Upper lobe of left lung (tissue), 4 donors: ENCODE data around the gene LAMP1.

Experiments used
- CTCF ChIP-seq, 6 experiments: fragments of 450-650 bp in 4 of 6; fragments of 200-600 bp in 2 of 6; sonication (generic) in 2 of 6; IDR thresholded peaks; one replicate each; pipeline ENCODE4 v1.5.1; 2016 to 2019; ENCODE audit warnings: antibody characterized with exemption in 6 of 6
- EP300 ChIP-seq, 4 donors: sonication (generic); formaldehyde crosslinking; IDR thresholded peaks; one replicate each; pipeline ENCODE4 v1.5.1; 2017; ENCODE audit warnings: antibody characterized with exemption in 4 of 4, control low read depth in 2 of 4
- POLR2AphosphoS5 ChIP-seq, 2 donors: sonication (generic); formaldehyde crosslinking; IDR thresholded peaks; one replicate each; pipeline ENCODE4 v1.5.1; 2017; ENCODE audit warnings: antibody characterized with exemption in 2 of 2

DNA sequence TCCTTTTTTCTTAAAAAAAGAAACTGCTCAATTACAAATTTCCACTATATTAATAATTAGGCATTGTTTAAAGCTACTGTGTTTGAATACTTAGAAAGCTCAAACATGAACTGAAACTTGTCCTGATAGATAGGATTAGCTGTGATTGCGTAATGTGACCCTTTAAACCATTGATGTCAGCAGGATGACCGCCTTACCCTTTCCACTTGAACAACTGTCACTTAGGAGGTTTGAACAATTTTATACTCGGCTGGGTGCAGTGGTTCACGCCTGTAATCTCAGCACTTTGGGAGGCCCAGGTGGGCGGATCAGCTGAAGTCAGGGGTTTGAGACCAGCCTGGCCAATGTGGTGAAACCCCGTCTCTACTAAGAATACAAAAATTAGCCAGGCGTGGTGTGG lies 2.9 kb downstream of the LAMP1 start:
- no peak for TF ChIP-seq CTCF (IDR thresholded peaks at IDR 0.05)
- no peak for TF ChIP-seq EP300 (IDR thresholded peaks at IDR 0.05)
- TF ChIP-seq POLR2AphosphoS5 (IDR thresholded peaks at IDR 0.05): no peak
